Retinal pigment epithelial cell (primary cell): ENCODE results near the gene ASAP3.

Experiments
- DNase-seq: peaks from one replicate; pipeline ENCODE4 v3.0.0-alpha.2; 2010; ENCODE audit warnings: low read depth
- H3K4me3 ChIP-seq: 2 replicates; pipeline ENCODE4 v1.5.1; 2011; ENCODE audit warnings: mild to moderate bottlenecking, low read length, control low read depth, moderate library complexity
- CTCF ChIP-seq: conservative IDR thresholded peaks from 2 replicates; pipeline ENCODE4 v1.5.1; 2011; ENCODE audit warnings: low read depth, low read length, control low read depth, inconsistent platforms

Gene ASAP3

GRCh38 chr1:23389837-23390321 lies 94.1 kb downstream of the ASAP3 start:
- TF ChIP-seq CTCF, result no peak
- no peak overlapping the region for H3K4me3 ChIP-seq
- no peak for DNase-seq

- H3K4me3 ChIP-seq, result no peak overlapping the region
- TF ChIP-seq CTCF, result no peak
- DNase-seq, result no peak
Observed at GRCh38 chr1:23387494-23387893, 96.5 kb downstream of the ASAP3 start.

- TF ChIP-seq CTCF, result no peak
- no peak overlapping the region for H3K4me3 ChIP-seq
- no peak for DNase-seq
Observed at GRCh38 chr1:23385119-23385621, 98.8 kb downstream of the ASAP3 start.

- no peak overlapping the region for H3K4me3 ChIP-seq
- TF ChIP-seq CTCF, result no peak
- DNase-seq, result no peak
Observed at GRCh38 chr1:23384312-23385058, 99.5 kb downstream of the ASAP3 start.

GRCh38 chr1:23383577-23384311 lies 100.2 kb downstream of the ASAP3 start:
- DNase-seq, result no peak

GRCh38 chr1:23381233-23381885 lies 102.6 kb downstream of the ASAP3 start:
- H3K4me3 ChIP-seq, result no peak overlapping the region
- no peak for TF ChIP-seq CTCF
- DNase-seq, result no peak

More at GRCh38 chr1:23383577-23384311, 100.2 kb downstream of the ASAP3 start:
- no peak overlapping the region for H3K4me3 ChIP-seq
- no peak for TF ChIP-seq CTCF
